Kidney (tissue), 14 donors: ENCODE data around the gene BMP7. TPM values are rescaled to one million over a fixed set of nuclear protein-coding genes. Genes with fewer than 3 reads are reported as not detected.

Source experiments
- DNase-seq, 5 donors: peaks; one replicate each; pipeline ENCODE4 v3.0.0-alpha.2; 2013 to 2020
- FAIRE-seq: peaks from 2 replicates; lab custom pipeline; 2012; peaks lifted over from hg19 to GRCh38; lab: Jason Lieb, UNC
- H3K27ac ChIP-seq, 2 donors: one replicate each; pipeline ENCODE4 v1.7.0; 2013; ENCODE audit warnings: low read depth in 2 of 2, low read length in 2 of 2, inconsistent platforms in 1 of 2
- H3K27me3 ChIP-seq: one replicate; pipeline ENCODE4 v1.7.1; 2013; ENCODE audit warnings: low read length, inconsistent platforms; ENCODE audit not compliant: control insufficient read depth, insufficient read depth
- H3K36me3 ChIP-seq, 3 donors: one replicate each; pipeline versions ENCODE4 v1.7.0 to v1.7.1; 2013; ENCODE audit warnings: low read length in 3 of 3, control low read depth in 1 of 3, inconsistent platforms in 1 of 3; ENCODE audit not compliant: insufficient read depth in 3 of 3, control insufficient read depth in 2 of 3
- H3K4me1 ChIP-seq, 3 donors: one replicate each; pipeline versions ENCODE4 v1.7.0 to v1.7.1; 2013; ENCODE audit warnings: low read length in 3 of 3, inconsistent platforms in 1 of 3, low read depth in 1 of 3; ENCODE audit not compliant: control insufficient read depth in 2 of 3, insufficient read depth in 2 of 3
- H3K4me3 ChIP-seq, 3 donors: one replicate each; pipeline versions ENCODE4 v1.7.0 to v1.8.1; 2013; ENCODE audit warnings: low read length in 3 of 3, control low read depth in 1 of 3, inconsistent platforms in 1 of 3
- H3K9ac ChIP-seq, 3 donors: one replicate each; pipeline versions ENCODE4 v1.7.0 to v1.7.1; 2013; ENCODE audit warnings: low read length in 3 of 3, control low read depth in 1 of 3, inconsistent platforms in 1 of 3
- H3K9me3 ChIP-seq, 3 donors: one replicate each; pipeline versions ENCODE4 v1.7.0 to v1.7.1; 2013; ENCODE audit warnings: low read length in 3 of 3, control low read depth in 1 of 3, inconsistent platforms in 1 of 3; ENCODE audit not compliant: control insufficient read depth in 2 of 3, insufficient read depth in 1 of 3
- CTCF ChIP-seq: IDR thresholded peaks from 3 replicates; pipeline ENCODE4 v1.5.1; 2012; ENCODE audit warnings: mild to moderate bottlenecking, moderate library complexity, borderline replicate concordance; ENCODE audit not compliant: insufficient read depth; ENCODE audit errors: extremely low read depth
- intact Hi-C: fragments of 100-400 bp; cut with DNase I; formaldehyde crosslinking; loops from one replicate; pipeline ENCODE4 v1.11.1; 2022
- polyA plus RNA-seq: library from polyadenylated mRNA; stranded (reverse); fragments of 350-450 nt; fragmentation: Illumina TruSeq; extraction: RNeasy Lipid Tissue Mini Kit (QIAGEN cat#74804); gene quantifications from one replicate; pipeline ENCODE4 v1.2.3, GENCODE V29; 2014; ENCODE audit warnings: low read depth, low replicate concordance; ENCODE audit not compliant: insufficient read depth
- total RNA-seq: library from RNA; stranded (reverse); fragmentation: NEBNext Ultra II Directional; extraction: Animal tissue kit (Norgen Biotek cat#: 25700); gene quantifications from one replicate; pipeline ENCODE4 v1.2.1, GENCODE V29; 2021
- donor health status: control.
- donor health status: control.
- donor health status: control.
- donor health status: control.
- donor health status: control.
- donor health status: DM: yes; HTN: yes; CAD: no.
- donor health status: Normal renal cell carcinoma (clear cell type).

Gene BMP7
- total and polyA plus RNA-seq, 2 donors from 2014 or later = 1.6 to 11.3 TPM

GRCh38 chr20:57234556-57235251 lies 31.7 kb downstream of the BMP7 start:
- FAIRE-seq = no peak
- peaks cover 0 to 5% (median 0%) of the 10 kb centered on the region in 3 donors for H3K4me1 ChIP-seq

GRCh38 chr20:57231951-57232428 lies 34.5 kb downstream of the BMP7 start:
- Histone ChIP-seq H3K27ac (no peak overlapping the region), H3K9me3 (no peaks in the 10 kb centered on the region), H3K36me3 (no peaks in the 10 kb centered on the region), H3K9ac (no peak overlapping the region), H3K4me3 (no peak overlapping the region), H3K4me1 (no peaks in the 10 kb centered on the region), H3K27me3 (no peaks in the 10 kb centered on the region)
- intact Hi-C loops = no loop called here
- no peak for TF ChIP-seq CTCF
- DNase-seq (no peak), FAIRE-seq (no peak)

More at GRCh38 chr20:57234556-57235251, 31.7 kb downstream of the BMP7 start:
- no peak for TF ChIP-seq CTCF
- peak in 1 of 5 donors; percentile 37 for DNase-seq
- H3K27me3 ChIP-seq = no peaks in the 10 kb centered on the region
- H3K4me3 ChIP-seq = no peak overlapping the region
- no peak overlapping the region for H3K27ac ChIP-seq
- no peak overlapping the region for H3K9ac ChIP-seq
- no peaks in the 10 kb centered on the region for H3K9me3 ChIP-seq
- intact Hi-C loops = no loop called here
- no peaks in the 10 kb centered on the region for H3K36me3 ChIP-seq

GRCh38 chr20:57231161-57231560 lies 35.3 kb downstream of the BMP7 start:
- TF ChIP-seq CTCF = no peak
- no peaks in the 10 kb centered on the region for H3K27me3 ChIP-seq
- DNase-seq = no peak
- no peaks in the 10 kb centered on the region for H3K36me3 ChIP-seq
- no peak for FAIRE-seq
- no peak overlapping the region for H3K27ac ChIP-seq
- H3K9me3 ChIP-seq = no peaks in the 10 kb centered on the region
- no peaks in the 10 kb centered on the region for H3K4me1 ChIP-seq
- no peak overlapping the region for H3K9ac ChIP-seq
- no peak overlapping the region for H3K4me3 ChIP-seq
- intact Hi-C loops = no loop called here
